Upper lobe of left lung (tissue), 6 donors: Measurements from ENCODE around the gene GFOD2. TPM values are rescaled to one million over a fixed set of nuclear protein-coding genes. Genes with fewer than 3 reads are reported as not detected.

Experiments
- ATAC-seq, 2 donors: fragments of 200-7000 bp; cut with Tn5 transposase; one replicate each; pipeline ENCODE4 v1.9.1; 2022; ENCODE audit warnings: mild to moderate bottlenecking in 2 of 2, moderate library complexity in 2 of 2; ENCODE audit not compliant: low FRiP score in 2 of 2
- DNase-seq, 2 donors: peaks; one replicate each; pipeline ENCODE4 v3.0.0-alpha.2; 2019 to 2020
- H3K27ac ChIP-seq, 4 donors: fragments of 200-600 bp; sonication (generic); one replicate each; pipeline ENCODE4 v1.5.1; 2016 to 2019
- H3K27me3 ChIP-seq, 4 donors: fragments of 200-600 bp; sonication (generic); one replicate each; pipeline ENCODE4 v1.5.1; 2017 to 2019
- H3K36me3 ChIP-seq, 4 donors: fragments of 200-600 bp; sonication (generic); one replicate each; pipeline ENCODE4 v1.5.1; 2016 to 2019
- H3K4me1 ChIP-seq, 4 donors: fragments of 200-600 bp; sonication (generic); one replicate each; pipeline ENCODE4 v1.5.1; 2018 to 2019
- H3K4me3 ChIP-seq, 4 donors: fragments of 200-600 bp; sonication (generic); one replicate each; pipeline ENCODE4 v1.5.1; 2017 to 2019; ENCODE audit warnings: mild to moderate bottlenecking in 2 of 4, moderate library complexity in 1 of 4
- H3K9me3 ChIP-seq, 4 donors: fragments of 200-600 bp; sonication (generic); one replicate each; pipeline ENCODE4 v1.5.1; 2018 to 2019
- CTCF ChIP-seq, 6 experiments: fragments of 450-650 bp in 4 of 6; fragments of 200-600 bp in 2 of 6; sonication (generic) in 2 of 6; IDR thresholded peaks; one replicate each; pipeline ENCODE4 v1.5.1; 2016 to 2019; ENCODE audit warnings: antibody characterized with exemption in 6 of 6
- EP300 ChIP-seq, 4 donors: sonication (generic); formaldehyde crosslinking; IDR thresholded peaks; one replicate each; pipeline ENCODE4 v1.5.1; 2017; ENCODE audit warnings: antibody characterized with exemption in 4 of 4, control low read depth in 2 of 4
- POLR2A ChIP-seq, 4 donors: fragments of 450-650 bp; IDR thresholded peaks; one replicate each; pipeline ENCODE4 v1.5.1; 2016 to 2017; ENCODE audit warnings: antibody characterized with exemption in 4 of 4, mild to moderate bottlenecking in 2 of 4
- POLR2AphosphoS5 ChIP-seq, 2 donors: sonication (generic); formaldehyde crosslinking; IDR thresholded peaks; one replicate each; pipeline ENCODE4 v1.5.1; 2017; ENCODE audit warnings: antibody characterized with exemption in 2 of 2
- WGBS, 2 donors: methylation state at CpG; one replicate each; pipeline ENCODE4 v1.1.5; 2017 to 2018; 5-methylcytosine and 5-hydroxymethylcytosine counted together
- total RNA-seq, 6 donors: library from RNA; depleted of rRNA in 4 of 6; stranded (reverse); fragments of >200 nt in 4 of 6; gene quantifications; one replicate each; pipeline versions ENCODE4 v1.1.0 to v1.2.1, GENCODE V29; 2016 to 2021
- donor health status: DM: no; HTN: no; CAD: no; lungs with moderate emphysema.
- donor health status: DM: no; HTN: yes; CAD: no; lungs with severe emphysema.

Gene GFOD2
- total RNA-seq, 6 donors from 2014 or later, result 14.3 to 21.0 (median 17.0) TPM

GRCh38 chr16:67730326-67730725 lies 11.2 kb upstream of the GFOD2 start:
- H3K27me3 ChIP-seq, result no peaks in the 10 kb centered on the region
- H3K36me3 ChIP-seq, result peaks cover 18 to 78% (median 69%) of the 10 kb centered on the region in 4 donors
- H3K4me1 ChIP-seq, result no peaks in the 10 kb centered on the region
- TF ChIP-seq EP300 (IDR thresholded peaks at IDR 0.05) (no peak), POLR2AphosphoS5 (IDR thresholded peaks at IDR 0.05) (no peak), CTCF (IDR thresholded peaks at IDR 0.05) (no peak), POLR2A (IDR thresholded peaks at IDR 0.05) (no peak)
- ATAC-seq, result no peak
- H3K9me3 ChIP-seq, result no peaks in the 10 kb centered on the region
- no peak overlapping the region for H3K4me3 ChIP-seq
- no peak for DNase-seq
- no peak overlapping the region for H3K27ac ChIP-seq
- 99 to 100% methylated on average over 5 to 6 of the region's 6 CpGs for WGBS, 2 donors

- no peak overlapping the region for H3K4me3 ChIP-seq
- peaks cover 18 to 79% (median 68%) of the 10 kb centered on the region in 4 donors for H3K36me3 ChIP-seq
- ATAC-seq (no peak), DNase-seq (no peak)
- H3K9me3 ChIP-seq, result no peaks in the 10 kb centered on the region
- no peaks in the 10 kb centered on the region for H3K4me1 ChIP-seq
- no peak for TF ChIP-seq POLR2A (IDR thresholded peaks at IDR 0.05)
- no peaks in the 10 kb centered on the region for H3K27me3 ChIP-seq
- H3K27ac ChIP-seq, result no peak overlapping the region
- WGBS, 2 donors, result 94 to 98% methylated on average over 9 to 14 of the region's 14 CpGs
These were observed 10.6 kb upstream of the GFOD2 start for GRCh38 chr16:67729636-67730248.

- DNase-seq (no peak), ATAC-seq (no peak)
- WGBS, 2 donors, result 93 to 99% methylated on average over 8 to 21 of the region's 22 CpGs
- no peaks in the 10 kb centered on the region for H3K4me1 ChIP-seq
- H3K36me3 ChIP-seq, result peaks cover 18 to 77% (median 62%) of the 10 kb centered on the region in 4 donors
- TF ChIP-seq CTCF (IDR thresholded peaks at IDR 0.05), result no peak
- H3K27me3 ChIP-seq, result no peaks in the 10 kb centered on the region
- no peaks in the 10 kb centered on the region for H3K9me3 ChIP-seq
- no peak overlapping the region for H3K4me3 ChIP-seq
- no peak overlapping the region for H3K27ac ChIP-seq
These were observed 8.7 kb upstream of the GFOD2 start for GRCh38 chr16:67727521-67728485.

GRCh38 chr16:67726106-67727034 lies 7.3 kb upstream of the GFOD2 start:
- Histone ChIP-seq H3K27me3 (no peaks in the 10 kb centered on the region), H3K36me3 (peaks cover 18 to 72% (median 60%) of the 10 kb centered on the region in 4 donors), H3K4me3 (no peak overlapping the region), H3K4me1 (no peaks in the 10 kb centered on the region), H3K27ac (no peak overlapping the region), H3K9me3 (no peaks in the 10 kb centered on the region)
- no peak for ATAC-seq
- WGBS, 2 donors, result 83 to 84% methylated on average over 8 of the region's 8 CpGs
- TF ChIP-seq POLR2AphosphoS5 (IDR thresholded peaks at IDR 0.05) (no peak), EP300 (IDR thresholded peaks at IDR 0.05) (no peak), CTCF (IDR thresholded peaks at IDR 0.05) (no peak), POLR2A (IDR thresholded peaks at IDR 0.05) (no peak)
- no peak for DNase-seq

GRCh38 chr16:67723911-67724305 lies 4.8 kb upstream of the GFOD2 start:
- TF ChIP-seq CTCF (IDR thresholded peaks at IDR 0.05) (no peak), POLR2A (IDR thresholded peaks at IDR 0.05) (no peak), POLR2AphosphoS5 (IDR thresholded peaks at IDR 0.05) (no peak), EP300 (IDR thresholded peaks at IDR 0.05) (no peak)
- H3K27me3 ChIP-seq, result no peaks in the 10 kb centered on the region
- DNase-seq (no peak), ATAC-seq (no peak)
- peaks cover 8 to 47% (median 37%) of the 10 kb centered on the region in 4 donors for H3K36me3 ChIP-seq
- WGBS, 2 donors, result 89 to 95% methylated on average over 4 to 5 of the region's 5 CpGs
- H3K4me1 ChIP-seq, result peaks cover 8 to 10% (median 9%) of the 10 kb centered on the region in 4 donors
- no peak overlapping the region for H3K4me3 ChIP-seq
- H3K9me3 ChIP-seq, result no peaks in the 10 kb centered on the region
- no peak overlapping the region for H3K27ac ChIP-seq
